ENCODE measurements around the gene MGAT5B. TPM values are rescaled to one million over a fixed set of nuclear protein-coding genes. Genes with fewer than 3 reads are reported as not detected.

MGAT5B gene
- total RNA-seq, 4 donors from 2014 or later: 0.19 to 0.47 TPM; not detected in 2

DNA sequence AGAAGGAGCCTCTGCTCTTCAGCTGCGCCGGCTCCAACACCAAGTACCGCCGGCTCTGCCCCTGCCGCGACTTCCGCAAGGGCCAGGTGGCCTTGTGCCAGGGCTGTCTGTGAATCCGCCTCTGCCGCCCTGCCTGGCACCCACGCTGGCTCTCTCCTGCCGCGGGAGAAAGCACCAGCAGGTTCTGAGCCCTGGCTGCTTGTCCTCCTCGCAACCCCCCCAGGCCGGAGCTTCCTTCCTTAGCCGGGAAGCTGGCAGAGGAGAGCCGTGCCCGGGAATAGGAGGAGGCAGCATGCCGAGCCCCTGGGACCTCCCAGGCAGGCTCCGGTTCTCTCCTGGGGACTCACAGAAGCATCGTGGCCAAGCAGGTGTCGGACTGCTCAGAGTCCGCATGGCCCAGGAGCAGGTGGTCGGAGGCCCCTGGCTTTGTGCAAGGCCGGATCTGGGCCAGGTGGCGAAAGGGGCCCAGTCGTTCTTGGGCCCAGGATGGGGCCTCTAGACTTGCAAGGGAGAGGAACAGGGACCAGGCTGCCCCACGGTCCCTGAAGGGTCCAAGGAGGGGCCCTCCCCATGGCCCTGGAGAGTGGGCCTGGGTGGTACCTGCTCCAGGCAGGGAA, 80.6 kb downstream of the MGAT5B start:
- 60 to 62% methylated on average over 21 to 27 of the region's 27 CpGs for WGBS, 2 donors
- TF ChIP-seq, protein P1, sequence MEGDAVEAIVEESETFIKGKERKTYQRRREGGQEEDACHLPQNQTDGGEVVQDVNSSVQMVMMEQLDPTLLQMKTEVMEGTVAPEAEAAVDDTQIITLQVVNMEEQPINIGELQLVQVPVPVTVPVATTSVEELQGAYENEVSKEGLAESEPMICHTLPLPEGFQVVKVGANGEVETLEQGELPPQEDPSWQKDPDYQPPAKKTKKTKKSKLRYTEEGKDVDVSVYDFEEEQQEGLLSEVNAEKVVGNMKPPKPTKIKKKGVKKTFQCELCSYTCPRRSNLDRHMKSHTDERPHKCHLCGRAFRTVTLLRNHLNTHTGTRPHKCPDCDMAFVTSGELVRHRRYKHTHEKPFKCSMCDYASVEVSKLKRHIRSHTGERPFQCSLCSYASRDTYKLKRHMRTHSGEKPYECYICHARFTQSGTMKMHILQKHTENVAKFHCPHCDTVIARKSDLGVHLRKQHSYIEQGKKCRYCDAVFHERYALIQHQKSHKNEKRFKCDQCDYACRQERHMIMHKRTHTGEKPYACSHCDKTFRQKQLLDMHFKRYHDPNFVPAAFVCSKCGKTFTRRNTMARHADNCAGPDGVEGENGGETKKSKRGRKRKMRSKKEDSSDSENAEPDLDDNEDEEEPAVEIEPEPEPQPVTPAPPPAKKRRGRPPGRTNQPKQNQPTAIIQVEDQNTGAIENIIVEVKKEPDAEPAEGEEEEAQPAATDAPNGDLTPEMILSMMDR (IDR thresholded peaks at IDR 0.05): no peak
- TF ChIP-seq POLR2A (IDR thresholded peaks at IDR 0.05): no peak
- no peak overlapping the region for H3K4me3 ChIP-seq (ENCODE audit: low read depth, poor library complexity, severe bottlenecking)
- intact Hi-C loops (cut with DNase I; ENCODE audit: low total_unique reads): no loop called here
- DNase-seq (ENCODE audit: low spot score in 2 of 2): no peak

DNA sequence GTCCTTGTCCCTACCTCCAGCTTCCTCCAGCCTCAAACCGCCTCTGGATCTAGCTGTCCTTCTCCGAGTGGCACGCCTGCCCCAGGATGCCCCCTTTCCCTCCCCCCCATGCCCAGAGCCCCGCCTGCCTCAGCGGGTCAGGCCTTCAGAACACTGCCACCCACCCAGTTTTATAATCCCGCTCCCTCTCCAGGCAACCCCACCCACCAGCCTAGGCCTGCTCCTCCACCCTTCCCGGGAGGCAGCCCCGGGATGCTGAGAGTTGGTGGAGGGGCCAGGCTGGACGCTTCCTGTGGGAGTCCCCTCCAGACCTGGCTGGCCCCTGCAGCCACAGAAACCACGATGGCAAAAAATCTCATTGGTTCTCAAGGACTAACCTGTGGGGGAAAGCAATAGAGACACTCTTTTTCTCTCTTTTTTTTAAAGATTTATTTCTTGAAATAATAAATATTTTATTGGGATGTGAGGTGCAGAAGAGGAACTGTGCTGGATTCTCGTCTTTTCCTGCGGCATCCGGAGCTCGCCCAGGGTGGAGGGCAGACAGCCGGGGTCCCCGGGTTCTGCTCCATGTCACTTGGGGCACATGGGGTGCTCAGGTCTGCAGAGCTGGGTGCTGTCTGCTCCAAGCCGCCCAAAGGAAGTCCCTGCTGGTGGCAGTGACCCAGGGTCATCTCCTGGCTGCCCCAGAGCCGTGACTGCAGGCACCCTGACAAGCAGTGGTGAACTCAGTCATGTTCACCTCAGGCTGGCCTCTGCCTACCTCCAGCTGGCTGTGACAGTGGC, 81.9 kb downstream of the MGAT5B start:
- no peak overlapping the region for H3K4me3 ChIP-seq (ENCODE audit: low read depth, poor library complexity, severe bottlenecking)
- WGBS, 2 donors: 51 to 56% methylated on average over 18 of the region's 18 CpGs
- TF ChIP-seq, protein P1 (IDR thresholded peaks at IDR 0.05): no peak
- TF ChIP-seq POLR2A (IDR thresholded peaks at IDR 0.05): no peak
- intact Hi-C loops (cut with DNase I; ENCODE audit: low total_unique reads): no loop called here
- no peak for DNase-seq (ENCODE audit: low spot score in 2 of 2)

DNA sequence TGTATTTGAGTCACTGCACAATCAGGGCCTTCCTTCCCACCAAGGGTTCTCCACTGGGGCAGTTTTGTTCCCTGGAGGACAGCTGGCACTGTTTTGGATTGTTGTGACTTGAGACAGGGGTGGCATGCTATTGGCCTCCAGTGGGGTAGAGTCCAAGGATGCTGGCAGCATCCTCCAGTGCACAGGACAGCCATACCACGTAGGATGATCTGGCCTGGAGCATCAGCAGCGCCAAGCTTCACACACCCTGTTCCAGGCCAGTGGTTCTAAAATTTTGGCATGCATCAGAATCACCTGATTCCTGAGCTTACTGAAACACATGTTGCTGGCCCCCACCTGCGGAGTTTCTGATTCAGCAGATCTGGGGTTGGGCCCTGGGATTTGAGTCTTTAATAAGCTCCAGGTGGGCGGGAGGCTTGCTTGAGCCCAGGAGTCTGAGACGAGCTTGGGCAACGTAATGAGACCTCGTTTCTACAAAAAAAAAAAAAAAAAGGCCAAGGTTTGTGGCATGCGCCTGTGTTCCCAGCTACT, 83.2 kb downstream of the MGAT5B start:
- TF ChIP-seq, protein P1 (IDR thresholded peaks at IDR 0.05): no peak
- no peak for TF ChIP-seq POLR2A (IDR thresholded peaks at IDR 0.05)
- intact Hi-C loops (cut with DNase I; ENCODE audit: low total_unique reads): no loop called here
- H3K4me3 ChIP-seq (ENCODE audit: low read depth, poor library complexity, severe bottlenecking): no peak overlapping the region
- 71 to 72% methylated on average over 6 to 8 of the region's 8 CpGs for WGBS, 2 donors
- no peak for DNase-seq (ENCODE audit: low spot score in 2 of 2)

DNA sequence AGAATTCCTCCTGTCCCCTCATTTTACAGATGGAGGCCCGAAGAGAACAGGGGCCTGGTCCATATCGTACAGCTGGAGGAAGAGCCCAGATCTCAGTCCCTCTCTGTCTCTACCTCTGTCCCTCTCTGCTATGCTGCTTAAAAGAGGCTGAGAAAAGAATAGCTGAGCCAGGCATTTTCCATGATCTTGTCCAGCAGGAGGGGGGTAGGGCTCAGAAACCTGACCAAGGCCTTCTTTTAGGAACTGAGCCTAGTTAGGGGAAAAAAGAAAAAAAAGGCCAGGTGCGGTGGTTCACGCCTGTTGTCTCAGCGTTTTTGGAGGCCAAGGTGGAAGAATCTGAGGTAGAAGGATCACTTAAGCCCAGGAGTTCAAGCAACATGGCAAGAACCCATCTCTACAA, 84.2 kb downstream of the MGAT5B start:
- H3K4me3 ChIP-seq (ENCODE audit: low read depth, poor library complexity, severe bottlenecking): no peak overlapping the region
- intact Hi-C loops (cut with DNase I; ENCODE audit: low total_unique reads): no loop called here
- DNase-seq (ENCODE audit: low spot score in 2 of 2): no peak
- 80 to 91% methylated on average over 5 of the region's 5 CpGs for WGBS, 2 donors
- no peak for TF ChIP-seq POLR2A (IDR thresholded peaks at IDR 0.05)
- TF ChIP-seq, protein P1 (IDR thresholded peaks at IDR 0.05): no peak

DNA sequence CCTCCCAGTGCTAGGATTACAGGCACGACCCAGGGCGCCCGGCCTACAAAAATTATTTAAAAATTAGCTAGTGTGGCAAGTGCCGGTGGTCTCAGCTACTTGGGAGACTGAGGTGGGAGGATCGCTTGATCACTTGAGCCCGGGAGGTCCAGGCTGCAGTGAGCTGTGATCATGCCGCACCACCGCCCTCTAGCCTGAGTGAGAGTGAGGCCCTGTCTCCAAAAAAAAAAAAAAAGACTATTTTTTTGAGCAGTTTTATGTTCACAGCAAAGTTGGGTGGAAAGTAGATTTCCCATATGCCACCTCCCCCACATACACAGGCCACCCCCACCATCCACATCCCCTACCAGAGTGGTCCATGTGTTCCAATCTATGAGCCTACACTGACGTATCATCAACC, 84.9 kb downstream of the MGAT5B start:
- WGBS, 2 donors: 91 to 95% methylated on average over 9 of the region's 9 CpGs
- DNase-seq (ENCODE audit: low spot score in 2 of 2): no peak

More for the DNA sequence above, 84.9 kb downstream of the MGAT5B start:
- no peak overlapping the region for H3K4me3 ChIP-seq (ENCODE audit: low read depth, poor library complexity, severe bottlenecking)
- intact Hi-C loops (cut with DNase I; ENCODE audit: low total_unique reads): no loop called here
- TF ChIP-seq, protein P1 (IDR thresholded peaks at IDR 0.05): no peak
- TF ChIP-seq POLR2A (IDR thresholded peaks at IDR 0.05): no peak

Data from lower leg skin (tissue), 4 donors.